ENCODE measurements around the gene CEP131.

Gene CEP131

DNA sequence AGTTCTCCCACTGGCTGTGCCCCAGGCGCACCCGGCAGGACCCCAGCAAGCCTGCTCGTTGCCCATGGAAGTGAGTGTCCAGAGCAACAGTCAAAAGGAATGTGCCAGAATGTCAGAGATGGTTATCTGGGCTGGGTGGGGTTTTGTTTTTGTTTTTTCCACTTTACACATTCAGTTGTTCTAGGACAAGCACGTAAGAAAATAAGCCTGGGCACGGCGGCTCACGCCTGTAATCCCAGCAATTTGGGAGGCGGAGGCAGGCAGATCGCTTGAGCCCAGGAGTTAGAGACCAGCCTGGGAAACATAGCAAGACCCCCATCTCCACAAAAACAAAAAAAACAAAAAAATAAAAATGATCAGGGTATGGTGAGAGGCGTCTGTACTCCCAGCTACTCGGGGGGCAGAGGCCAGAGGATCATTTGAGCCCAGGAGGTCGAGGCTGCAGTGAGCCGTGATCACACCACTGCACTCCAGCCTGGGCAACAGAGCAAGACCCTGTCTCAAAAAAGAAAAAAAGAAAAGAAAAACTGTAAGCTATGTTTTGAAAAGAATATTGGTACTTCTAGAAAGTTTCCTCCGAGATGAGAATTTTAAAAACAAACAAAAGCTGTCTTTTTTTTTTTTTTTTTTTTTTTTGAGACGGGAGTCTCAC is 24.7 kb upstream of the CEP131 start:
- DNase-seq (ENCODE audit: insufficient read length, low spot score): no peak
- FAIRE-seq: no peak
- TF ChIP-seq, protein P1, sequence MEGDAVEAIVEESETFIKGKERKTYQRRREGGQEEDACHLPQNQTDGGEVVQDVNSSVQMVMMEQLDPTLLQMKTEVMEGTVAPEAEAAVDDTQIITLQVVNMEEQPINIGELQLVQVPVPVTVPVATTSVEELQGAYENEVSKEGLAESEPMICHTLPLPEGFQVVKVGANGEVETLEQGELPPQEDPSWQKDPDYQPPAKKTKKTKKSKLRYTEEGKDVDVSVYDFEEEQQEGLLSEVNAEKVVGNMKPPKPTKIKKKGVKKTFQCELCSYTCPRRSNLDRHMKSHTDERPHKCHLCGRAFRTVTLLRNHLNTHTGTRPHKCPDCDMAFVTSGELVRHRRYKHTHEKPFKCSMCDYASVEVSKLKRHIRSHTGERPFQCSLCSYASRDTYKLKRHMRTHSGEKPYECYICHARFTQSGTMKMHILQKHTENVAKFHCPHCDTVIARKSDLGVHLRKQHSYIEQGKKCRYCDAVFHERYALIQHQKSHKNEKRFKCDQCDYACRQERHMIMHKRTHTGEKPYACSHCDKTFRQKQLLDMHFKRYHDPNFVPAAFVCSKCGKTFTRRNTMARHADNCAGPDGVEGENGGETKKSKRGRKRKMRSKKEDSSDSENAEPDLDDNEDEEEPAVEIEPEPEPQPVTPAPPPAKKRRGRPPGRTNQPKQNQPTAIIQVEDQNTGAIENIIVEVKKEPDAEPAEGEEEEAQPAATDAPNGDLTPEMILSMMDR (IDR thresholded peaks at IDR 0.05; ENCODE audit: insufficient read depth, missing control alignments): no peak

DNA sequence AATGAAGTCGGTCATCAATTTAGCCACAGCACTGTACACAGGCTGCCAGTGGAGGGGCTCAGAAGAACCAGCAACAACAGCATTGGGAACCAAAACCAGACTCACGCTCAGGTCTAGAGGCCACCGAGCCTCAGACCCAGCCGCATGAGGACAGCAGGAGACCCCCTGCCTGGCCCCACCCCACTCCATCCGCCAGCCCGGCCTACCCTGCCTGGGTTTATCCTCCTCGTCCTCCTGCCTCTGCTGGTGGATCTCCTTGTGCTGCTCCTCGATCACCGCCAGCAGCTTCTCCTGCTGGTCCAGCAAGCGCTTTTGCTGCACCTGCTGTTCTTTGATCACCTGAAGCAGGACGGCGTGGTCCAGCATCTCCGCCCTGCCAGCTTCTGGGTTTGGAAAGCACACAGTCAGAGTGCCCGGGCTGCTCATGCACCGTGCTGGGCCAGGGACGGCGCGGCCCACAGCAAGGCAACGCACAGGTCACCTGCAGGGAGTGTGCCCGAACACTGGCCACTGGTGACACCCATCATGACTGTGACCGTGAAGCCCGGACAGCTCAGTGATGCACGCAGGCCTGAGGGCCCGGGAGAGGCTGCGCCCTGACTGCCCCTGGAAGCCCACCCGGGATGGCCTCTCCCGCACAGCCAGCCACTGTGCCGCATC is 24.0 kb upstream of the CEP131 start:
- no peak for DNase-seq (ENCODE audit: insufficient read length, low spot score)
- no peak for FAIRE-seq
- TF ChIP-seq, protein P1 (IDR thresholded peaks at IDR 0.05; ENCODE audit: insufficient read depth, missing control alignments): no peak

DNA sequence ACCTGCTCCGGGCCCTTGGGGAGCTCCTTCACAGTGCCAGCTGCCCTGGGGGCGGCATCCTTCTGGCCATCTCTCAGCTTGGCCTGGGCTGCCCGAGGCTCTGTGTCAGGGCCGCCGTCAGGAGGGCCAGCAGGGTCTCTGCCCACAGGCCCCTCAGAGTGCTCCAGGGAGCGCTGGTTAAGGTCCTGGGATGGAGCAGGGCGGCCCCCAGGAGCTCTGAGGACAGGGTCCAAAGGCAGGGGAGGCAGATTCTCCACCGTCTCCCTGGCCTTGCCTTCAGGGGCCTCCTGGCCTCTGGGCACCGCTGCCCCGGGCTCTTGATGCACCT is 23.5 kb upstream of the CEP131 start:
- TF ChIP-seq, protein P1 (IDR thresholded peaks at IDR 0.05; ENCODE audit: insufficient read depth, missing control alignments): no peak
- FAIRE-seq: no peak
- DNase-seq (ENCODE audit: insufficient read length, low spot score): no peak

DNA sequence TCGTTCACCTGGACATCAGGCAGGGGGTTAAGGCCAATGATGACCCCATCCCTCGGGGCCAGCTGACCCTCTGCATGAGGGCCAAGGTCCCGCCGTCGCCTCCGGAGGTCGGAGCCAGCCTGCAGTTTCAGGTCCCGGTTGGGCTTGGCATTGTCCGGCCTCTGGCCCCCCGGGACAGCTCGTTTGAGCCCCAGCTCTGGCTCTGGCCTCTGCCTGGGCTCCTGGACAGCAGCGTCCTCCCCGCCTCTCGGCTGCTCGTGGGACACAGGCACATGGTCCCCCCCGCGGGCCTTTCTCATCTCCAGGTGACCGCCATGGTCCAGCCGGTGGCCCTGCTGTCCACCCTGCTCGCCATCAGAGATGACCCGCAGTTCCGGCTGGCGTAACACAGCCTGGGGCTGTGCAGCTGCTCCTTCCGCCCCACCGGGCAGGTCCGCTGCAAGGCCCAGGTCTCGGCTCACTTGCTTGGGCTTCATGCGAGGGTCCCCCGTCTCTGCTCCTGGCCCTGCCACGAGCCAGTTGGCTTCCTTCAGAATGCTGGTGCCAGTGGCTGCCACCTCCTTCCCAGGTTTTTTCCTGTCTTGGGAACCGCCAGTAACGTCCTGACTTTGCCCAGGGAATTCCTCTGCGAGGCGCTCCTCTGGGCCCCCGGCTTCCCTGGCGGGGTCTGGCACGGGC is 23.0 kb upstream of the CEP131 start:
- TF ChIP-seq, protein P1 (IDR thresholded peaks at IDR 0.05; ENCODE audit: insufficient read depth, missing control alignments): no peak
- no peak for DNase-seq (ENCODE audit: insufficient read length, low spot score)
- no peak for FAIRE-seq

DNA sequence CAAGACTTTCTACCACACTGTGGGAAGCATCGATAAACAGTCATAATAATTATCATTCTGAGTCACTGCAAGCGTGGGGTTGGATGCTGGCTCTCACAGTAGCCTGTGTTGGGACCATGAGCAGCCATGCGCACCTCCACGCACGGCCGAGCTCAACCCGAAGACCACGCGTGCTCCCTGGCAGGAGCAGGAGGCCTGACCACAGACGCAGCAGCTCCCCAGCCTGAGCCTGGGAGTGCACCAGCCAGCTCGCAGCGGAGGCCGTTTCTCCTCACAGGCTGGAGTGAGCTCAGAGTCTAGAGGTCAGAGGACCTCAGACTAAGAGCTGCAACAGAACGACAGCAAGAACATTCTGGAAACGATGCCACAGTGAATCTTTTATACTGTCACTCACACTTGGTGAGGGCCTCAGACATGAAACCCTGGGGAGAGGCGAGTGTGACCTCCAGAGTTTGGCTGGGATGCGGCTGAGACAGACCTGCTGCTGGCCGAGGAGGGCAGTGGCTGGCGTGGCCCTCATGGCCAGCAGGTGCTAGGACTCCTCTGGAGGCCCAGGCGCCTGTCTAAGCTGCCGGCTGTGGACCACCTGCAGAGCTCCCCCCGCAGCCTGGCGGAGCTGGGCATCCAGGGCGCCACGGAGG is 22.4 kb upstream of the CEP131 start:
- FAIRE-seq (no peak), DNase-seq (ENCODE audit: insufficient read length, low spot score) (no peak)
- TF ChIP-seq, protein P1 (IDR thresholded peaks at IDR 0.05; ENCODE audit: insufficient read depth, missing control alignments): no peak

DNA sequence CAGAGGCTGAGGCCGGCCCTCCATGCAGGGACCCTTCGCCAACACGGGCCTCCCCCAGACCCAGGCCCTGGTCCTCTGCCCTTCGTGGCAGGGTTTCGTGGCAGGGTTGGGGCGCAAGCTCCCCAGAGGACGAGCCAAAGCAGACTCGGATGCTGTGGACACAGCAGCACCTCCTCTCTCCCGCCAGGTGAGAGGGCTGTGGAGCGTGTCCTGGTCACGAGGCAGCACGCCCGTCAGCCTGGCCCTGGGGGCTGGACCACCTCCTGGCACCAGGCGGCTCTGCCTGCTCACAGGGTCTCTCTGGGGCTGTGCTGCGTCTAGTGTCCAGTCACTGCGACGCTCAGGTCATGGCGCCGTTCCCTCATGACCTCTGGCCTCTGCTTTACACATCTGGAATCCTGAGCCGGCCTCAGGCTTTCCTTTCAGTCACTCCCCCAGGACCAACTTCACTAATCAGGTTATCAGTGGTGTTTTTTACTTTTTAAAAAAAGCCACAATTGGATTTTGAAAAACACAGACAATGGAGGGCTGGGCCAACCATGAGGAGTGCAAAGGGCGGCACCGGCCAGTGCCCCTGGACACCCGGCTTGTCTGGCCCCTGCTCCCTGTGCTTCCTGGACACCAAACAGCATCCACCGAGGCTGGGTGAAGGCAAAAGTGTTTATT is 21.7 kb upstream of the CEP131 start:
- DNase-seq (ENCODE audit: insufficient read length, low spot score) (no peak), FAIRE-seq (no peak)
- TF ChIP-seq, protein P1 (IDR thresholded peaks at IDR 0.05; ENCODE audit: insufficient read depth, missing control alignments): no peak
